Keratinocyte (primary cell): ENCODE data around the gene CRACR2A.

ENCODE experiments used
- EZH2 ChIP-seq: IDR thresholded peaks from one replicate; pipeline ENCODE4 v1.6.1; 2012; ENCODE audit warnings: inconsistent platforms, mild to moderate bottlenecking, low read length, moderate library complexity
- TF ChIP-seq, protein P1 (sequence below), 3 experiments: IDR thresholded peaks in 1 of 3; conservative IDR thresholded peaks in 1 of 3; optimal IDR thresholded peaks in 1 of 3; 2 replicates in 2 of 3; 3 replicates in 1 of 3; pipeline versions ENCODE3 to v1.5.1; 2011; ENCODE audit warnings: low read length in 3 of 3, mild to moderate bottlenecking in 3 of 3, moderate library complexity in 2 of 3, control low read depth in 1 of 3, inconsistent platforms in 1 of 3; ENCODE audit not compliant: insufficient read depth in 2 of 3; ENCODE audit errors: extremely low read depth in 1 of 3

DNA sequence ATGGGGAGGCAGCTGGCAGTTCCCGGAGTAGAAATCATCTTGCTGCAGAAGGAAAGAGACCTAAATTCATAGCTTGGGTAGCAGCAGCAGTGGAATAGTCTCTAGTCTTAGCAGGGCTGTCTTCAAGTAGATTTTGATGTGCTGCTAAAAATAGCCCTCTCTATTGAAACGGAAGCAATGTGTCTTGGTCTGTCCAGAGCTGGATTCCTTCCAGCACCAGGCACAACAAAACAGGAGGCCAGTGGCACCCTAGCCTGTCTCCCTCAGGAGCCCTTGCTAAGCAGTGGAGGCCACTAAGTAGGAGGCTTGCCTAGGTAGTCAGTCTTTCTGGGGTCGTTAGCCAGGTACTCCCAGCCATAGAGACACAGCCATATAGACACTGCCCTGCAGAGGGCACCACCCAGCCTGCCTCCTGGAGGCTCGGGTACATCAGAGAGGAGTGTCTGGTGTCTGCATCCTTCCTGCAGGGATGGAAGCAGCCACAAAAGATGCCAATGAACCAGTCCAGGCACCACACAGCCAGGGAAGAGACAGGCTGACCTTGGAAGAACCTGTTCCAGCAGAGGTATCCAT lies 97.5 kb downstream of the CRACR2A start:
- TF ChIP-seq, protein P1, sequence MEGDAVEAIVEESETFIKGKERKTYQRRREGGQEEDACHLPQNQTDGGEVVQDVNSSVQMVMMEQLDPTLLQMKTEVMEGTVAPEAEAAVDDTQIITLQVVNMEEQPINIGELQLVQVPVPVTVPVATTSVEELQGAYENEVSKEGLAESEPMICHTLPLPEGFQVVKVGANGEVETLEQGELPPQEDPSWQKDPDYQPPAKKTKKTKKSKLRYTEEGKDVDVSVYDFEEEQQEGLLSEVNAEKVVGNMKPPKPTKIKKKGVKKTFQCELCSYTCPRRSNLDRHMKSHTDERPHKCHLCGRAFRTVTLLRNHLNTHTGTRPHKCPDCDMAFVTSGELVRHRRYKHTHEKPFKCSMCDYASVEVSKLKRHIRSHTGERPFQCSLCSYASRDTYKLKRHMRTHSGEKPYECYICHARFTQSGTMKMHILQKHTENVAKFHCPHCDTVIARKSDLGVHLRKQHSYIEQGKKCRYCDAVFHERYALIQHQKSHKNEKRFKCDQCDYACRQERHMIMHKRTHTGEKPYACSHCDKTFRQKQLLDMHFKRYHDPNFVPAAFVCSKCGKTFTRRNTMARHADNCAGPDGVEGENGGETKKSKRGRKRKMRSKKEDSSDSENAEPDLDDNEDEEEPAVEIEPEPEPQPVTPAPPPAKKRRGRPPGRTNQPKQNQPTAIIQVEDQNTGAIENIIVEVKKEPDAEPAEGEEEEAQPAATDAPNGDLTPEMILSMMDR (optimal IDR thresholded peaks at IDR 0.05 in 1 of 3, IDR thresholded peaks at IDR 0.05 in 1 of 3, conservative IDR thresholded peaks at IDR 0.05 in 1 of 3; ENCODE audit: extremely low read depth in 1 of 3, insufficient read depth in 2 of 3, low read length in 3 of 3) = peak; percentile 50 to 77 (median 72)
- TF ChIP-seq EZH2 = no peak
